ENCODE data around the gene FGF1. TPM values are rescaled to one million over a fixed set of nuclear protein-coding genes. Genes with fewer than 3 reads are reported as not detected.

The FGF1 gene
- total and polyA plus RNA-seq, 8 donors: 0.73 to 3.5 (median 1.0) TPM; not detected in 3

- intact Hi-C loops (cut with DNase I; ENCODE audit: low total_unique reads): no loop called here
- no peaks in the 10 kb centered on the region for H3K9me3 ChIP-seq
- no peaks in the 10 kb centered on the region for H3K36me3 ChIP-seq
- TF ChIP-seq POLR2AphosphoS5 (IDR thresholded peaks at IDR 0.05) (no peak), POLR2A (IDR thresholded peaks at IDR 0.05) (no peak), CTCF (IDR thresholded peaks at IDR 0.05) (no peak), EP300 (IDR thresholded peaks at IDR 0.05) (no peak)
- H3K27me3 ChIP-seq: no peaks in the 10 kb centered on the region
- 59 to 74% (median 66%) methylated on average over 5 of the region's 5 CpGs for WGBS, 5 donors
- H3K4me1 ChIP-seq: peaks cover 0 to 26% (median 12%) of the 10 kb centered on the region in 4 donors
- peak in 1 of 2 donors; percentile 47 for DNase-seq
- no peak overlapping the region for H3K27ac ChIP-seq
- H3K4me3 ChIP-seq: no peak overlapping the region
Observed at GRCh38 chr5:142689081-142689480, 3.2 kb upstream of the FGF1 start.

GRCh38 chr5:142688281-142688989 is 2.5 kb upstream of the FGF1 start:
- H3K27ac ChIP-seq: no peak overlapping the region
- no peak for DNase-seq
- no peaks in the 10 kb centered on the region for H3K9me3 ChIP-seq
- intact Hi-C loops (cut with DNase I; ENCODE audit: low total_unique reads): no loop called here
- TF ChIP-seq EP300 (IDR thresholded peaks at IDR 0.05): no peak
- no peak for TF ChIP-seq POLR2AphosphoS5 (IDR thresholded peaks at IDR 0.05)
- no peak for TF ChIP-seq CTCF (IDR thresholded peaks at IDR 0.05)
- no peak for TF ChIP-seq POLR2A (IDR thresholded peaks at IDR 0.05)
- no peaks in the 10 kb centered on the region for H3K27me3 ChIP-seq
- no peaks in the 10 kb centered on the region for H3K36me3 ChIP-seq
- H3K4me3 ChIP-seq: no peak overlapping the region
- WGBS, 5 donors: 81 to 89% (median 85%) methylated on average over 7 of the region's 7 CpGs
- H3K4me1 ChIP-seq: peaks cover 0 to 27% (median 13%) of the 10 kb centered on the region in 4 donors

GRCh38 chr5:142686968-142687367 is 1.1 kb upstream of the FGF1 start:
- Histone ChIP-seq H3K36me3 (no peaks in the 10 kb centered on the region), H3K27ac (no peak overlapping the region), H3K4me3 (no peak overlapping the region), H3K9me3 (no peaks in the 10 kb centered on the region), H3K27me3 (no peaks in the 10 kb centered on the region), H3K4me1 (peaks cover 0 to 27% (median 13%) of the 10 kb centered on the region in 4 donors)
- intact Hi-C loops (cut with DNase I; ENCODE audit: low total_unique reads): no loop called here
- DNase-seq: no peak
- TF ChIP-seq EP300 (IDR thresholded peaks at IDR 0.05): no peak
- WGBS, 5 donors: 83 to 94% (median 89%) methylated on average over 4 of the region's 4 CpGs

GRCh38 chr5:142686210-142686734 is 382 bp upstream of the FGF1 start:
- H3K4me1 ChIP-seq: peaks cover 0 to 28% (median 15%) of the 10 kb centered on the region in 4 donors
- TF ChIP-seq POLR2AphosphoS5 (IDR thresholded peaks at IDR 0.05): no peak
- no peak for TF ChIP-seq POLR2A (IDR thresholded peaks at IDR 0.05)
- no peak for TF ChIP-seq CTCF (IDR thresholded peaks at IDR 0.05)
- TF ChIP-seq EP300 (IDR thresholded peaks at IDR 0.05): no peak
- H3K36me3 ChIP-seq: no peaks in the 10 kb centered on the region
- peak overlapping the region in 2 of 5 donors; percentile 25 to 28 for H3K27ac ChIP-seq
- no peaks in the 10 kb centered on the region for H3K9me3 ChIP-seq
- H3K27me3 ChIP-seq: no peaks in the 10 kb centered on the region
- WGBS, 5 donors: 50 to 67% (median 58%) methylated on average over 8 to 11 of the region's 11 CpGs
- peak in 1 of 2 donors; percentile 57 for DNase-seq
- intact Hi-C loops (cut with DNase I; ENCODE audit: low total_unique reads): no loop called here
- H3K4me3 ChIP-seq: no peak overlapping the region

Data from stomach (tissue), 9 donors.